ENCODE data around the gene NAV1.

Gene NAV1

DNA sequence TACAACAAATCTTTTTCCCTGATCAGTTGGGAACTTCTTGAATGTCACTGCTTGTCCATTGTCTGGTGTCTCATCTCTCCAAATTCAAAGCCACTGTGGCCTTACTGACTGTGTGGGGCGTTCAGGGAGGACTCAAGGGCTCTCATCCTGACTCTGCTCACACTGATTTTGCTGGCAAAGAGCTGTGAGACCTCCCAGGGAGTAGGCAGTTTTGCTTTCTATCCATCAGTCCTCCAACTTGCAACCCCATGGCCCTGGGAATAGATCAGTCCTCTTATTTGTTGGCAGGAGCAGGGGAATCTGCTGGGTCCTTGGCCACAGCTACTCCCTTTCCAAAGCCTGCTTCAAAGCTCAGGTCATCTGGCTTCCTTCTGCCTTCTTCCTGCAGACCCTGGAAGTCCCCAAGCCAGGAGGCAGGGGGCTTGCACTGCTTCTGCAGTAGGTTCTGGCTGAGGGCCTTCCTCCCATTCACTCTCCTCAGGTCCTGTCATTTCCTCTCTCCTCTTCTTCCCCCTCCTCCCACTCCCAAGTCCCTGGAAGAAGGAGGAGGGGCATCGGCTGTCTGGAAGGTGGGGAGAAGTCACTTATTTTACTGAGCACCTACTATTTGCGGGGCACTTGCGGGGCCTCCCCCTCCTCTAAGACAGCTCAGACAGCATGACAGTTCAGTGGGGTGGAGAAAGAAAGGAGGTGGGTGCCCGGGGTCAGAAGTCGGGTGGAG is 876 bp upstream of the NAV1 start:
- no peak for DNase-seq (ENCODE audit: low read depth in 1 of 2, low spot score in 1 of 2)
- Histone ChIP-seq H3K27ac (replicated peaks) (no peak overlapping the region), H3K4me3 (replicated peaks; ENCODE audit: insufficient read depth, low read length) (no peak overlapping the region), H3K27me3 (ENCODE audit: insufficient read depth, poor library complexity, severe bottlenecking) (peaks cover 51% of the 10 kb centered on the region)
- TF ChIP-seq SPI1 (IDR thresholded peaks at IDR 0.05; ENCODE audit: borderline replicate concordance, low read depth), result no peak
- TF ChIP-seq, protein P1, sequence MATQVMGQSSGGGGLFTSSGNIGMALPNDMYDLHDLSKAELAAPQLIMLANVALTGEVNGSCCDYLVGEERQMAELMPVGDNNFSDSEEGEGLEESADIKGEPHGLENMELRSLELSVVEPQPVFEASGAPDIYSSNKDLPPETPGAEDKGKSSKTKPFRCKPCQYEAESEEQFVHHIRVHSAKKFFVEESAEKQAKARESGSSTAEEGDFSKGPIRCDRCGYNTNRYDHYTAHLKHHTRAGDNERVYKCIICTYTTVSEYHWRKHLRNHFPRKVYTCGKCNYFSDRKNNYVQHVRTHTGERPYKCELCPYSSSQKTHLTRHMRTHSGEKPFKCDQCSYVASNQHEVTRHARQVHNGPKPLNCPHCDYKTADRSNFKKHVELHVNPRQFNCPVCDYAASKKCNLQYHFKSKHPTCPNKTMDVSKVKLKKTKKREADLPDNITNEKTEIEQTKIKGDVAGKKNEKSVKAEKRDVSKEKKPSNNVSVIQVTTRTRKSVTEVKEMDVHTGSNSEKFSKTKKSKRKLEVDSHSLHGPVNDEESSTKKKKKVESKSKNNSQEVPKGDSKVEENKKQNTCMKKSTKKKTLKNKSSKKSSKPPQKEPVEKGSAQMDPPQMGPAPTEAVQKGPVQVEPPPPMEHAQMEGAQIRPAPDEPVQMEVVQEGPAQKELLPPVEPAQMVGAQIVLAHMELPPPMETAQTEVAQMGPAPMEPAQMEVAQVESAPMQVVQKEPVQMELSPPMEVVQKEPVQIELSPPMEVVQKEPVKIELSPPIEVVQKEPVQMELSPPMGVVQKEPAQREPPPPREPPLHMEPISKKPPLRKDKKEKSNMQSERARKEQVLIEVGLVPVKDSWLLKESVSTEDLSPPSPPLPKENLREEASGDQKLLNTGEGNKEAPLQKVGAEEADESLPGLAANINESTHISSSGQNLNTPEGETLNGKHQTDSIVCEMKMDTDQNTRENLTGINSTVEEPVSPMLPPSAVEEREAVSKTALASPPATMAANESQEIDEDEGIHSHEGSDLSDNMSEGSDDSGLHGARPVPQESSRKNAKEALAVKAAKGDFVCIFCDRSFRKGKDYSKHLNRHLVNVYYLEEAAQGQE (IDR thresholded peaks at IDR 0.05; ENCODE audit: insufficient replicate concordance, low read depth), result no peak
- TF ChIP-seq, protein P2, sequence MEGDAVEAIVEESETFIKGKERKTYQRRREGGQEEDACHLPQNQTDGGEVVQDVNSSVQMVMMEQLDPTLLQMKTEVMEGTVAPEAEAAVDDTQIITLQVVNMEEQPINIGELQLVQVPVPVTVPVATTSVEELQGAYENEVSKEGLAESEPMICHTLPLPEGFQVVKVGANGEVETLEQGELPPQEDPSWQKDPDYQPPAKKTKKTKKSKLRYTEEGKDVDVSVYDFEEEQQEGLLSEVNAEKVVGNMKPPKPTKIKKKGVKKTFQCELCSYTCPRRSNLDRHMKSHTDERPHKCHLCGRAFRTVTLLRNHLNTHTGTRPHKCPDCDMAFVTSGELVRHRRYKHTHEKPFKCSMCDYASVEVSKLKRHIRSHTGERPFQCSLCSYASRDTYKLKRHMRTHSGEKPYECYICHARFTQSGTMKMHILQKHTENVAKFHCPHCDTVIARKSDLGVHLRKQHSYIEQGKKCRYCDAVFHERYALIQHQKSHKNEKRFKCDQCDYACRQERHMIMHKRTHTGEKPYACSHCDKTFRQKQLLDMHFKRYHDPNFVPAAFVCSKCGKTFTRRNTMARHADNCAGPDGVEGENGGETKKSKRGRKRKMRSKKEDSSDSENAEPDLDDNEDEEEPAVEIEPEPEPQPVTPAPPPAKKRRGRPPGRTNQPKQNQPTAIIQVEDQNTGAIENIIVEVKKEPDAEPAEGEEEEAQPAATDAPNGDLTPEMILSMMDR (IDR thresholded peaks at IDR 0.05; ENCODE audit: insufficient read depth, low read length), result no peak
- TF ChIP-seq GABPA (IDR thresholded peaks at IDR 0.05; ENCODE audit: low read depth), result no peak
- no peak for TF ChIP-seq POLR2AphosphoS5 (IDR thresholded peaks at IDR 0.05; ENCODE audit: low read depth)

DNA sequence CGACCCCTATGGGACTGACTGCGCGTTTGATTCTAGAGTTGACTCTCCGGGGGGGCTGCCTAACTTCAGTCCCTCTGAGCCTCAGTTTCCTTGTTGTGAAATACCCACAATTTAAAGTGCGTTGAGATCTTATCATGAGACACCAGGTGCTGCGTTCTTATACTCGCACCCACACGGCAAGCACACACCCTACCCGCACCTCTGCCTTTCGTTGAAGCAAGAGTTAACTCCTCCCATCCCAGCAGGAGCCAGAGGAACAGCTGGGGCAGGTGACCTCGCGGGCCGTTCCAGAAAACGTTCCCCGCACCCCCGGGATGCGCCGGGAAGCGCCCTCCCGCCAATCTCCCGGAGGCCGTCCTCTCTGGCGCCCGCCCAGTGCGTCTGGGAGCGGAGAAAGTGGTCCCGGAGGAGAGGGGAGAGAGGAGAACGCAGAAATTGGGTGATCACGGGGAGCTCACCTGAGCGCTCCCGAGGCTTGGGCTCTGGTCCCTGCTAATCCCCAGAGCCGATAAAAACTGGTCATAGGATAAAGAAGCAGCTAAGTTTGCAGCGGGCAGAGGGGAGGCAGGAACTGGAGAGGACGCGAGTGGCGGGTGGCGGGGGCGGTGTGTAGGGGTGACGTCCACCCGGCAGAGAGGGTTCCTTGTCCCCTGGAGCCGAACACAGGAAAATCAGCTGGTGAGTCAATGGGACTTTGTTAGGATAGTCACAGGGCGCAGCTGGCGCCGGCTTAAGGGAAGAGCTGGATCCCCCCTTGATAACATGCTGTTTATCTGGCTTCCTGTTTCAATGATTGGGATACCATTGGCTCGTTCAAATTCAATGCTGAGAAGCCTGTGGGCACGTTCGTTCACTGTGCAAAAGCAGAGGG is 869 bp downstream of the NAV1 start:
- Histone ChIP-seq H3K4me3 (replicated peaks; ENCODE audit: insufficient read depth, low read length) (no peak overlapping the region), H3K27me3 (ENCODE audit: insufficient read depth, poor library complexity, severe bottlenecking) (peaks cover 52% of the 10 kb centered on the region), H3K27ac (replicated peaks) (no peak overlapping the region)

DNA sequence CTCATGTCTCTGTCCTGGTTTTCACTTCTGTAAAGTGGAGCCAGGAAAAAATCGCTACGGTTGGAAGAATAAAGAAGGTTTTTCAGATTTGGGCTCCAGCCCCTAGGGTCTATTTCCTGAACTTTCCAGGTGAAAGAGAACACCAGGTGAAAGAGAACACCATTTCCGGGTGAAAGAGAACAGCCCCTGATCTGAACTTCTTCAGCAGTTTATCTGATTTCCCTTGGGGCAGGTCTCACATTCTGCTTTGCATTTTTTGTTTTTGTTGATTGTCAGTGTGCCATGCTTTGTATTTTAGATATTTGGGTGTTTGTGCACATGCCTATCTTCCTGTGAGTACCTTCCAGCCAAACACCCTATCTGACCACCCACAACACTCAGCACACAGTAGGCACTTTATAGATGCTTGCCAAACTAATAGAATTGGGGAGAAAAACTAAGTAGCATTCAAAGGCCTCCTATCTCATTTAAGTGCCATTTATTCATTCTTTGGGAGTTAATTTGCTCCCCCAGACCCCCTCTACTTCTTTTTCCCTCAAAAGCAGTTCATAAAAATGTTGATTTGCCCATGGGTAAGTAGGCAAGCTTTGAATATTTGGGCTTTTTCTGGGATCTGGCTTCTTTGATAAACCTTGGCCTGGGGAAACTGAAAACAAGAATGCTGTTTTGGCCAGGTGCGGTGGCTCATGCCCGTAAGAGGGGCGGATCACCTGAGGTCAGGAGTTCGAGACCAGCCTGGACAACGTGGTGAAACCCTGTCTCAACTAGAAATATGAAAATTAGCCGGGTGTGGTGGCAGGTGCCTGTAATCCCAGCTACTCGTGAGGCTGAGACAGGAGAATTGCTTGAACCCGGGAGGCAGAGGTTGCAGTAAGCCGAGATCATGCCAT is 2.2 kb downstream of the NAV1 start:
- no peak overlapping the region for H3K27ac ChIP-seq (replicated peaks)
- no peak for DNase-seq (ENCODE audit: low read depth in 1 of 2, low spot score in 1 of 2)
- TF ChIP-seq GABPA (IDR thresholded peaks at IDR 0.05; ENCODE audit: low read depth), result no peak
- no peak for TF ChIP-seq SPI1 (IDR thresholded peaks at IDR 0.05; ENCODE audit: borderline replicate concordance, low read depth)
- TF ChIP-seq, protein P2 (IDR thresholded peaks at IDR 0.05; ENCODE audit: insufficient read depth, low read length), result no peak
- no peak for TF ChIP-seq POLR2AphosphoS5 (IDR thresholded peaks at IDR 0.05; ENCODE audit: low read depth)
- TF ChIP-seq, protein P1 (IDR thresholded peaks at IDR 0.05; ENCODE audit: insufficient replicate concordance, low read depth), result no peak
- no peak overlapping the region for H3K4me3 ChIP-seq (replicated peaks; ENCODE audit: insufficient read depth, low read length)
- peaks cover 52% of the 10 kb centered on the region for H3K27me3 ChIP-seq (ENCODE audit: insufficient read depth, poor library complexity, severe bottlenecking)

More for the DNA sequence above, 869 bp downstream of the NAV1 start:
- no peak for DNase-seq (ENCODE audit: low read depth in 1 of 2, low spot score in 1 of 2)
- TF ChIP-seq GABPA (IDR thresholded peaks at IDR 0.05; ENCODE audit: low read depth), result no peak
- TF ChIP-seq, protein P2 (IDR thresholded peaks at IDR 0.05; ENCODE audit: insufficient read depth, low read length), result no peak

Data from HL-60 (cell line).